Keratinocyte (primary cell): ENCODE measurements around the gene SYP. TPM values are rescaled to one million over a fixed set of nuclear protein-coding genes. Genes with fewer than 3 reads are reported as not detected.

Experiments used
- DNase-seq: peaks from one replicate; pipeline ENCODE4 v3.0.0-alpha.2; 2011; ENCODE audit warnings: low read depth, missing footprints, low spot score
- FAIRE-seq: peaks from 2 replicates; lab custom pipeline; 2011; peaks lifted over from hg19 to GRCh38; lab: Jason Lieb, UNC
- H2AFZ ChIP-seq: 2 replicates; pipeline ENCODE4 v1.6.0; 2012; ENCODE audit warnings: low read length, control low read depth, inconsistent platforms; ENCODE audit not compliant: control insufficient read depth
- H3K27ac ChIP-seq: 2 replicates; pipeline ENCODE4 v1.5.1; 2011; ENCODE audit warnings: low read length; ENCODE audit not compliant: control insufficient read depth, insufficient read depth
- H3K27me3 ChIP-seq: 3 replicates; pipeline ENCODE4 v1.6.0; 2011; ENCODE audit warnings: low read length; ENCODE audit not compliant: control insufficient read depth, insufficient read depth; ENCODE audit errors: extremely low read depth
- H3K36me3 ChIP-seq, 2 experiments: 2 replicates in 1 of 2; 3 replicates in 1 of 2; pipeline ENCODE4 v1.5.1; 2011; ENCODE audit warnings: low read length in 2 of 2, mild to moderate bottlenecking in 1 of 2; ENCODE audit not compliant: control insufficient read depth in 2 of 2, insufficient read depth in 2 of 2; ENCODE audit errors: extremely low read depth in 1 of 2
- H3K4me1 ChIP-seq: 3 replicates; pipeline ENCODE4 v1.5.1; 2011; ENCODE audit warnings: low read length; ENCODE audit not compliant: control insufficient read depth, insufficient read depth; ENCODE audit errors: extremely low read depth
- H3K4me2 ChIP-seq: 3 replicates; pipeline ENCODE4 v1.6.0; 2011; ENCODE audit warnings: low read depth, low read length; ENCODE audit not compliant: control insufficient read depth, insufficient read depth; ENCODE audit errors: extremely low read depth
- H3K4me3 ChIP-seq, 3 experiments: fragments of 200-600 bp in 1 of 3; sonication (generic) in 1 of 3; 2 replicates in 2 of 3; 3 replicates in 1 of 3; pipeline ENCODE4 v1.5.1; 2011 to 2016; ENCODE audit warnings: low read length in 3 of 3, mild to moderate bottlenecking in 3 of 3, control low read depth in 2 of 3, inconsistent platforms in 1 of 3, low read depth in 1 of 3, mixed read lengths in 1 of 3, mixed run types in 1 of 3, moderate library complexity in 1 of 3; ENCODE audit not compliant: control insufficient read depth in 2 of 3, insufficient read depth in 2 of 3; ENCODE audit errors: extremely low read depth in 1 of 3
- H3K79me2 ChIP-seq: 2 replicates; pipeline ENCODE4 v1.6.0; 2012; ENCODE audit warnings: low read length; ENCODE audit not compliant: control insufficient read depth, insufficient read depth
- H3K9ac ChIP-seq: 3 replicates; pipeline ENCODE4 v1.6.0; 2011; ENCODE audit warnings: low read length; ENCODE audit not compliant: control insufficient read depth, insufficient read depth; ENCODE audit errors: extremely low read depth
- H3K9me1 ChIP-seq: 3 replicates; pipeline ENCODE4 v1.6.0; 2011; ENCODE audit warnings: low read length; ENCODE audit not compliant: control insufficient read depth, insufficient read depth; ENCODE audit errors: extremely low read depth
- H3K9me3 ChIP-seq: 2 replicates; pipeline ENCODE4 v1.5.1; 2012; ENCODE audit warnings: low read depth, low read length; ENCODE audit not compliant: control insufficient read depth
- H4K20me1 ChIP-seq: 3 replicates; pipeline ENCODE4 v1.6.0; 2011; ENCODE audit warnings: low read length; ENCODE audit not compliant: control insufficient read depth, insufficient read depth; ENCODE audit errors: extremely low read depth
- CTCF ChIP-seq, 3 experiments: IDR thresholded peaks in 1 of 3; conservative IDR thresholded peaks in 1 of 3; optimal IDR thresholded peaks in 1 of 3; 2 replicates in 2 of 3; 3 replicates in 1 of 3; pipeline versions ENCODE3 to v1.5.1; 2011; ENCODE audit warnings: low read length in 3 of 3, mild to moderate bottlenecking in 3 of 3, moderate library complexity in 2 of 3, control low read depth in 1 of 3, inconsistent platforms in 1 of 3; ENCODE audit not compliant: insufficient read depth in 2 of 3; ENCODE audit errors: extremely low read depth in 1 of 3
- EZH2 ChIP-seq: IDR thresholded peaks from one replicate; pipeline ENCODE4 v1.6.1; 2012; ENCODE audit warnings: inconsistent platforms, mild to moderate bottlenecking, low read length, moderate library complexity
- dilution Hi-C: fragments of 300-500 bp; cut with MboI; formaldehyde crosslinking; loops from one replicate; pipeline ENCODE4 v1.7.0; 2020; ENCODE audit warnings: low sequenced_read_pairs; ENCODE audit not compliant: extremely low pct_ligation_motif_present
- polyA plus RNA-seq, 5 experiments: library from polyadenylated mRNA; depleted of rRNA in 3 of 5; stranded (reverse) in 3 of 5; stranded (forward) in 1 of 5; unstranded in 1 of 5; fragments of >200 nt; gene quantifications; 1 replicate in 1 of 5; 2 replicates in 3 of 5; 3 replicates in 1 of 5; pipeline versions ENCODE4 v1.2.1 to v1.2.3, GENCODE V29; 2011 to 2012; ENCODE audit warnings: missing spikeins in 2 of 5, low read depth in 1 of 5, low replicate concordance in 1 of 5

SYP gene
- polyA plus RNA-seq, 1 donor (not counting 4 experiments of a cell fraction or from before 2014, with no cell fraction given): 0.07 TPM

- no peak within 1 kb of the TSS for H2AFZ ChIP-seq
- dilution Hi-C loops: no loop called here
- no peaks in the 10 kb centered on the region for H3K9me1 ChIP-seq
- H3K27ac ChIP-seq: peak within 1 kb of the TSS; percentile 83
- H3K9ac ChIP-seq: peak within 1 kb of the TSS; percentile 89
- peaks cover 6% of the 10 kb centered on the region for H4K20me1 ChIP-seq
- peaks cover 27% of the 10 kb centered on the region for H3K4me1 ChIP-seq
- H3K4me2 ChIP-seq: peak within 1 kb of the TSS; percentile 68
- peak within 1 kb of the TSS; percentile 67 to 76 (median 73) for H3K4me3 ChIP-seq
- TF ChIP-seq EZH2 (no peak), CTCF (optimal IDR thresholded peaks at IDR 0.05 in 1 of 3, IDR thresholded peaks at IDR 0.05 in 1 of 3, conservative IDR thresholded peaks at IDR 0.05 in 1 of 3; ENCODE audit: extremely low read depth in 1 of 3, insufficient read depth in 2 of 3, low read length in 3 of 3) (no peak)
- FAIRE-seq (no peak), DNase-seq (no peak)
- peaks cover 12% of the 10 kb centered on the region for H3K79me2 ChIP-seq
- no peaks in the 10 kb centered on the region for H3K27me3 ChIP-seq
- H3K9me3 ChIP-seq: no peaks in the 10 kb centered on the region
- H3K36me3 ChIP-seq: no peaks in the 10 kb centered on the region
Measured at GRCh38 chrX:49171752-49172279, 28.2 kb downstream of the SYP start, which contains the start of gene PLP2. TSS of gene PLP2 (plus strand) at chrX:49171898. CDS start at chrX:49172001, 103 bp downstream.

GRCh38 chrX:49167740-49168108 lies 32.3 kb downstream of the SYP start:
- dilution Hi-C loops: no loop called here
- H3K4me1 ChIP-seq: peaks cover 10% of the 10 kb centered on the region
- peaks cover 1% of the 10 kb centered on the region for H4K20me1 ChIP-seq
- no peaks in the 10 kb centered on the region for H3K9me1 ChIP-seq
- peak overlapping the region; percentile 95 for H3K27ac ChIP-seq
- no peak for FAIRE-seq
- no peaks in the 10 kb centered on the region for H3K9me3 ChIP-seq
- peak overlapping the region; percentile 43 to 77 (median 43) for H3K4me3 ChIP-seq
- H3K27me3 ChIP-seq: no peaks in the 10 kb centered on the region
- H3K4me2 ChIP-seq: peak overlapping the region; percentile 83
- H3K9ac ChIP-seq: peak overlapping the region; percentile 88
- TF ChIP-seq CTCF (optimal IDR thresholded peaks at IDR 0.05 in 1 of 3, IDR thresholded peaks at IDR 0.05 in 1 of 3, conservative IDR thresholded peaks at IDR 0.05 in 1 of 3; ENCODE audit: extremely low read depth in 1 of 3, insufficient read depth in 2 of 3, low read length in 3 of 3): no peak
- no peak for TF ChIP-seq EZH2
- H2AFZ ChIP-seq: no peak overlapping the region
- no peaks in the 10 kb centered on the region for H3K36me3 ChIP-seq
- DNase-seq: no peak
- peaks cover 3% of the 10 kb centered on the region for H3K79me2 ChIP-seq
